NT2/D1 (cell line): ENCODE data around the gene LRIG1.

Source experiments
- SUZ12 ChIP-seq: IDR thresholded peaks from 2 replicates; pipeline ENCODE4 v1.6.1; 2011; ENCODE audit not compliant: insufficient read length, insufficient read depth; ENCODE audit errors: extremely low read depth
- YY1 ChIP-seq: IDR thresholded peaks from 2 replicates; pipeline ENCODE4 v1.6.1; 2011; ENCODE audit not compliant: insufficient read length, insufficient read depth

DNA sequence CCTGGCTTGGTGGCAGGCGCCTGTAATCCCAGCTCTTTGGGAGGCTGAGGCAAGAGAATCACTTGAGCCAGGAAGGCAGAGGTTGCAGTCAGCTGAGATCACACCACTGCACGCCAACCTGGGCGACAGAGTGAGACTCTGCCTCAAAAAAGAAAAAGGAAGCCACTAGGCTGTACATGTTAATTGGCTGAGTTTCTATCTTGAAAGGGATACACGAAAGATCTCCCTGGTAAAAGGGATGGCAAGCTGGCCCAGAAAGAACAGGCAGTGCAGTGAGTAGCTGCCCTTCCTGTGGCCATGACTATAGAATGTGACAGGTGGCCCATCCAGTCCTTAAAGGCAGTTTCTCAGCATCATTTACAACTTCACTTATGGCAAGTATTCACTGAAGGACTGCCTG lies 12.3 kb downstream of the LRIG1 start:
- TF ChIP-seq YY1 (no peak), SUZ12 (no peak)
